Effector memory CD4-positive, alpha-beta T cell (primary cell): ENCODE measurements around the gene TRPV3.
"Not testable (repeated sequence)": the region's sequence is repeated elsewhere in the genome, so short reads cannot be mapped to it uniquely, and the experiment has no call there.

ENCODE experiments used
- DNase-seq, 3 donors: peaks; one replicate each; pipeline ENCODE4 v3.0.0-alpha.2; 2020
- H3K27ac ChIP-seq: 2 replicates; pipeline ENCODE4 v1.7.0; 2013; ENCODE audit warnings: mild to moderate bottlenecking, low read length, moderate library complexity; ENCODE audit not compliant: insufficient read depth, poor library complexity, severe bottlenecking
- H3K27me3 ChIP-seq: replicated peaks from 2 replicates; pipeline ENCODE4 v1.7.0; 2013; ENCODE audit warnings: mild to moderate bottlenecking, low read length; ENCODE audit not compliant: insufficient read depth, control insufficient read depth, poor library complexity, severe bottlenecking
- H3K36me3 ChIP-seq: 2 replicates; pipeline ENCODE4 v1.7.0; 2013; ENCODE audit warnings: mild to moderate bottlenecking, low read length, moderate library complexity; ENCODE audit not compliant: control insufficient read depth, insufficient read depth
- H3K4me1 ChIP-seq: 2 replicates; pipeline ENCODE4 v1.7.0; 2013; ENCODE audit warnings: low read length, mild to moderate bottlenecking; ENCODE audit not compliant: control insufficient read depth, insufficient read depth, poor library complexity, severe bottlenecking
- H3K4me3 ChIP-seq: 2 replicates; pipeline ENCODE4 v1.7.0; 2013; ENCODE audit warnings: low read length, low read depth, mild to moderate bottlenecking; ENCODE audit not compliant: insufficient read depth, poor library complexity, severe bottlenecking
- H3K9me3 ChIP-seq: 2 replicates; pipeline ENCODE4 v1.7.0; 2013; ENCODE audit warnings: mild to moderate bottlenecking, low read length, moderate library complexity; ENCODE audit not compliant: control insufficient read depth

Gene TRPV3

GRCh38 chr17:3575511-3575910 is 17.9 kb upstream of the TRPV3 start:
- Histone ChIP-seq H3K27me3 (no peaks in the 10 kb centered on the region), H3K9me3 (no peaks in the 10 kb centered on the region), H3K27ac (no peak overlapping the region), H3K4me1 (no peaks in the 10 kb centered on the region), H3K4me3 (no peak overlapping the region), H3K36me3 (peaks cover 4% of the 10 kb centered on the region)
- no peak for DNase-seq

- Histone ChIP-seq H3K27me3 (no peaks in the 10 kb centered on the region), H3K9me3 (no peaks in the 10 kb centered on the region), H3K4me3 (no peak overlapping the region), H3K4me1 (no peaks in the 10 kb centered on the region), H3K27ac (no peak overlapping the region), H3K36me3 (no peaks in the 10 kb centered on the region)
- no peak for DNase-seq
These were observed 16.6 kb upstream of the TRPV3 start for GRCh38 chr17:3574231-3574630.

DNA sequence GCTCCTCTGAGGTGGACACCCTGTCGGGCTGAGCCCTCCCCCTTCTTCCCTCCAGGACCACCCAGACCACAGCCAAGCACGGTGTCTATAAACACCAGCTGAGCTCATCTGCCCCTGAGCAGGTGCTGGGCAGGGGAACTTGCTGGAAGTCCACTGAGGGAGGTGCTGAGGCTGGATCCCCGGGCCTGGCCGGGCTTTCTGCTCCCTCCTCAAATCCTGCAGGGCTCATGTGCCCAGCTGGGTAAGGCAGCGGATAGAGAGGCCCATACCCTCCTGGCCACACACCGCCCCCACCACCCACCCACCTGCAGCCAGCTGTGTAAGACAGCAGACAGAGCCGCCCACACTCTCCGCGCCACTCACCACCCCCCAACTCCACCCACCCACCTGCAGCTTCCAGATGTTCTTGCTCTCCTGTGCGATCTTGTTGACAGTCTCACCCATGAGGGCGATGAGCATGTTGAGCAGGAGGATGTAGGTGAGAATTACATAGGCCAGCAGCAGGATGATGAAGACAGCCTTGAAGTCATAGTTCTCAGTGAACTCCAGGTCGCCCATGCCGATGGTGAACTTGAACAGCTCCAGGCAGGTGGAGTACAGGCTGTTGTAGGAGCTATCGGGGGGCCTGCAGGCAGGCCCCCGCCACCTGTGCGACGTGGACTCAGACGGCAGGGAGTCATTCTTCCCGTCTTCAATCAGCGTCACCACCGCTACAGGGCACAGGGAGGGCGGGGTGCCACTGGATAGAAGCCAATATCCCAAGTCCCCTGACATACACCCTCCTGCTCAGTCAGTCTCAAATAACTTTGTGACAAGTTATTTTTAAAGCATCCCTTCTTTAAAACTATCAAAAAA is 15.9 kb upstream of the TRPV3 start:
- Histone ChIP-seq H3K9me3 (no peaks in the 10 kb centered on the region), H3K36me3 (no peaks in the 10 kb centered on the region), H3K27me3 (no peaks in the 10 kb centered on the region), H3K4me1 (no peaks in the 10 kb centered on the region), H3K27ac (no peak overlapping the region), H3K4me3 (no peak overlapping the region)
- no peak for DNase-seq

GRCh38 chr17:3572231-3572630 is 14.6 kb upstream of the TRPV3 start:
- Histone ChIP-seq H3K27me3 (no peaks in the 10 kb centered on the region), H3K4me1 (no peaks in the 10 kb centered on the region), H3K9me3 (no peaks in the 10 kb centered on the region), H3K4me3 (no peak overlapping the region), H3K27ac (no peak overlapping the region), H3K36me3 (no peaks in the 10 kb centered on the region)
- no peak for DNase-seq

GRCh38 chr17:3571043-3571900 is 13.7 kb upstream of the TRPV3 start:
- H3K27ac ChIP-seq, result no peak overlapping the region
- DNase-seq, result no peak
- no peak overlapping the region for H3K4me3 ChIP-seq
- H3K36me3 ChIP-seq, result no peaks in the 10 kb centered on the region
- H3K9me3 ChIP-seq, result no peaks in the 10 kb centered on the region
- no peaks in the 10 kb centered on the region for H3K27me3 ChIP-seq
- H3K4me1 ChIP-seq, result no peaks in the 10 kb centered on the region

DNA sequence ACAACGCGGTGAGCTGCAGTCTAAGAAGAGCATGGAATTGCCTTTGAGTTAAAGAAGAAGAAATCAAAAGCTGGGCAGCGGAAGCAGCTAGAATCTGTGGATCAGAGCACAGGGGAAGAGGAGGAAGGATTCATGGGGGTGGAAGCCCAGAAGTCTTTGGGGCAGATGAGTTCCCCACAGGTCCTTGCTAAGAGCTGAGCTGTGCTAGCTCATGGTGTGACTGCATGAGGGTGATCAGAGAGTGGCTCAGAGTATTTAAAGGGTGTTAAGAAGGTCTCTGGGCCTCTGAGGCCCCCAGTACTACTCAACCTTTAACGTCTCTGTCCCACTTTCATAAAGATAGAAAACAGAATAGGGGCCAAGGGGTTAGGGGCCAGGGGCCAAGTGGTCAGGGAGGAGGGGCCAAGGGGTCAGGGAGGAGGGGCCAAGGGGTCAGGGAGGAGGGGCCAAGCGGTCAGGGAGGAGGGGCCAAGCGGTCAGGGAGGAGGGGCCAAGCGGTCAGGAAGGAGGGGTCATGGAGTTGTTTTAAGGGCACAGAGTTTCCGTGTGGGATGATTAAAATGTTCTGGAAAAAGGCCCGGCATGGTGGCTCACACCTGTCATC is 12.0 kb upstream of the TRPV3 start:
- H3K4me1 ChIP-seq, result no peaks in the 10 kb centered on the region
- no peaks in the 10 kb centered on the region for H3K27me3 ChIP-seq
- H3K36me3 ChIP-seq, result no peaks in the 10 kb centered on the region
- no peak overlapping the region for H3K27ac ChIP-seq
- no peaks in the 10 kb centered on the region for H3K9me3 ChIP-seq
- H3K4me3 ChIP-seq, result no peak overlapping the region
- DNase-seq, result no peak

DNA sequence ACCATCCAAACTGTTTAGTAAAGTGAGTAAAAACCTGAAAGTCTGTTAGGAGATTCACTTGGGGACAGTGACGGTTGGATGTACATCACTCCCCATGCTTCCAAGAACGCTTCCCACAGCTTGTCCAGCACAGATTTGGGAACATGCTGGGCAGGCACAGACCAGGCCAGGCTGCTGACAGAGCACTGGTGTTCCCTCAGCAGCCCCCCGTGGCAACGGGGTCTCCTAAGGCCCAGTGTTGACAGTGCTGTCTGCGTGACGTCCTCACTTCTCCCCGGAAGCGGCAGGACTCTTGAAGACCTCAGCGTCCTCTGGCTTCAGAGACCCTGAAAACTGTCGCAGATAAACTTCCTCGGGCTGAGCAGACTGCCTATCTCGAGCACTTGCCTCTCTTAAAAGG is 8.9 kb upstream of the TRPV3 start:
- H3K27ac ChIP-seq, result no peak overlapping the region
- H3K4me3 ChIP-seq, result no peak overlapping the region
- no peaks in the 10 kb centered on the region for H3K36me3 ChIP-seq
- no peaks in the 10 kb centered on the region for H3K27me3 ChIP-seq
- no peaks in the 10 kb centered on the region for H3K4me1 ChIP-seq
- DNase-seq, result no peak
- no peaks in the 10 kb centered on the region for H3K9me3 ChIP-seq

GRCh38 chr17:3565143-3565542 is 7.5 kb upstream of the TRPV3 start:
- no peaks in the 10 kb centered on the region for H3K27me3 ChIP-seq
- no peaks in the 10 kb centered on the region for H3K9me3 ChIP-seq
- DNase-seq, result no peak
- no peaks in the 10 kb centered on the region for H3K4me1 ChIP-seq
- no peak overlapping the region for H3K27ac ChIP-seq
- no peak overlapping the region for H3K4me3 ChIP-seq
- no peaks in the 10 kb centered on the region for H3K36me3 ChIP-seq

DNA sequence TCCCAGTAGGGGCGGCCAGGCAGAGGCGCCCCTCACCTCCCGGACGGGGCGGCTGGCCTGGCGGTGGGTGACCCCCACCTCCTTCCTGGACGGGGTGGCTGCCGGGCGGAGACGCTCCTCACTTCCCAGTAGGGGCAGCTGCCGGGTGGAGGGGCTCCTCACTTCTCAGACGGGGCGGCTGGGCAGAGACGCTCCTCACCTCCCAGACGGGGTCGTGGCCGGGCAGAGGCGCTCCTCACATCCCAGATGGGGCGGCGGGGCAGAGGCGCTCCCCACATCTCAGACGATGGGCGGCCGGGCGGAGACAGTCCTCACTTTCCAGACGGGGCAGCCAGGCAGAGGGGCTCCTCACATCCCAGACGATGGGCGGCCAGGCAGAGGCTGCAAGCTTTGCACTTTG is 6.6 kb upstream of the TRPV3 start:
- H3K27ac ChIP-seq, H3K4me3 ChIP-seq, H3K9me3 ChIP-seq, H3K36me3 ChIP-seq, H3K4me1 ChIP-seq, H3K27me3 ChIP-seq, DNase-seq: not testable (repeated sequence)

- DNase-seq, result no peak
- H3K36me3 ChIP-seq, result no peaks in the 10 kb centered on the region
- H3K4me1 ChIP-seq, result peaks cover 6% of the 10 kb centered on the region
- no peak overlapping the region for H3K27ac ChIP-seq
- H3K9me3 ChIP-seq, result no peaks in the 10 kb centered on the region
- no peaks in the 10 kb centered on the region for H3K27me3 ChIP-seq
- H3K4me3 ChIP-seq, result no peak overlapping the region
These were observed 1.6 kb upstream of the TRPV3 start for GRCh38 chr17:3559270-3559645.
